ENCODE data around the gene AP2A1. TPM values are rescaled to one million over a fixed set of nuclear protein-coding genes. Genes with fewer than 3 reads are reported as not detected.

AP2A1 gene
- polyA plus RNA-seq, 1 donor from 2014 or later: 6.5 TPM

DNA sequence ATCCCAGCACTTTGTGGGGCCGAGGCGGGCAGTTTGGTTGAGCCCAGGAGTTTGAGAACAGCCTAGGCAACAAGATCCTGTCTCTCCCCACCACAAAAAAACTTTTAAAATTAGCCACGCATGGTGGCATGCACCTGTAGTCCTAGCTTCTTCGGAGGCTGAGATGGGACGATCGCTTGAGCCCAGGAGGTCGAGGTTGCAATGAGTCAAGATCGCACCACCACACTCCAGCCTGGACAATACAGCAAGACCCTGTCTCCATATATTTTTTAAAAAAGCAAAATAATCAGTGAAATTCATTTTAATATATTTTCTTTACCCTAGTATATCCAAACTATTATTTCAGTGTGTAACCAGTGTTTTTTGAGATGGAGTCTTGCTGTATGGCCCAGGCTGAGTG is 8.2 kb downstream of the AP2A1 start:
- Mint-ChIP-seq H3K4me1 (peaks cover 9 to 12% (median 10%) of the 10 kb centered on the region in 3 donors), H3K27ac (no peak overlapping the region), H3K36me3 (peaks cover 3% of the 10 kb centered on the region), H3K27me3 (no peaks in the 10 kb centered on the region), H3K9me3 (no peaks in the 10 kb centered on the region), H3K4me3 (no peak overlapping the region)

DNA sequence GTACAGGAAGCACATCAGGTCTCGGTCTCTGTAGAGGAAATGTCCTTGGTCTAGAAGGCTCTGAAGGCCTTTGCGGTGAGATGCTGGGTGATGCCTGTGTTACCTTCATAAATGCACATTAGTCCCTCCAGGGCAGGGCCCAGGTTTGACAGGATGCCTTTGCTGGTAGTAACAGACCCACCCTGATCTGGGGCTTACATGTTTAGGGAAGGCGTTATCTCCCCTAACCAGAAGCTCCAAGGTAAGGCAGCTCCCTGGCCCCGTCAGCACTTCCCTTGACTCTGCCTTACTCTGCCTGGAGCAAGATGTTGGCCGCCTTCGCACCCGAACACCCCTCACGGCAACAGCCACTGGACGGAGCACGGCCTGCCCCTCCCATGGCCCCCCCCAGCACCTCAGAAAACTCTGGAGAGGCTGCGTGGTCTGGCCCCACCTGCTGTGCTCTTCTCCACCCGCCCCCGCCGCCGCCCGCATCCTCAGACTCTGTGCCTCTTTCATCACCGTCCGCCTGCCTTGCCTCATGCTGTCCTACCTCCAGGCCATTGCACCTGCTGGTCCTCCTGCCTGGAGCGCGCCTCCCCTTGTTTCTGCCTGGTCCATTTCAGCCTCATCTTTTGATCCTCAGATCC is 9.1 kb downstream of the AP2A1 start:
- Mint-ChIP-seq H3K27ac (no peak overlapping the region), H3K4me1 (peaks cover 15 to 21% (median 15%) of the 10 kb centered on the region in 3 donors), H3K27me3 (no peaks in the 10 kb centered on the region), H3K4me3 (no peak overlapping the region), H3K36me3 (peaks cover 7% of the 10 kb centered on the region), H3K9me3 (no peaks in the 10 kb centered on the region)

DNA sequence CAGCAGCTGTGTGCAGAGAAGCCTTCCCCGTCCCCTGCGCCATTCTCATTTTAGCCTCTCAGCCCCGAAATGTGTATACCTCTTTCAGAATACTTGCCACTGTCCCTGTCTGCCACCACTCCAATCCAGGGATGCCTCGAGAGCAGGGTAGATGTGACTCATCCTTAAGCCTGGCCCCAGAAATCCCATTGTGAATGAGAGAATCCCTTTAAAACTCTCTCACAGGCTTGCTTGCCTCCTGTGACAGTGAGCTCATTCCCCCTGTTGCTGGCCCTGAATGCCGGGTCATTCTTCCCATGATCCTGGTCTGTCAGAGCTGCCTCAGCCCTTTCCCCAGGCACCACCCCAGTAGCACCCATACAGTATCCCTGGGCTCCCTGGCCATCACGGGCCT is 9.6 kb downstream of the AP2A1 start:
- Mint-ChIP-seq H3K4me3 (no peak overlapping the region), H3K9me3 (no peaks in the 10 kb centered on the region), H3K27ac (no peak overlapping the region), H3K27me3 (no peaks in the 10 kb centered on the region), H3K4me1 (peaks cover 15 to 26% (median 19%) of the 10 kb centered on the region in 3 donors), H3K36me3 (peaks cover 7% of the 10 kb centered on the region)

DNA sequence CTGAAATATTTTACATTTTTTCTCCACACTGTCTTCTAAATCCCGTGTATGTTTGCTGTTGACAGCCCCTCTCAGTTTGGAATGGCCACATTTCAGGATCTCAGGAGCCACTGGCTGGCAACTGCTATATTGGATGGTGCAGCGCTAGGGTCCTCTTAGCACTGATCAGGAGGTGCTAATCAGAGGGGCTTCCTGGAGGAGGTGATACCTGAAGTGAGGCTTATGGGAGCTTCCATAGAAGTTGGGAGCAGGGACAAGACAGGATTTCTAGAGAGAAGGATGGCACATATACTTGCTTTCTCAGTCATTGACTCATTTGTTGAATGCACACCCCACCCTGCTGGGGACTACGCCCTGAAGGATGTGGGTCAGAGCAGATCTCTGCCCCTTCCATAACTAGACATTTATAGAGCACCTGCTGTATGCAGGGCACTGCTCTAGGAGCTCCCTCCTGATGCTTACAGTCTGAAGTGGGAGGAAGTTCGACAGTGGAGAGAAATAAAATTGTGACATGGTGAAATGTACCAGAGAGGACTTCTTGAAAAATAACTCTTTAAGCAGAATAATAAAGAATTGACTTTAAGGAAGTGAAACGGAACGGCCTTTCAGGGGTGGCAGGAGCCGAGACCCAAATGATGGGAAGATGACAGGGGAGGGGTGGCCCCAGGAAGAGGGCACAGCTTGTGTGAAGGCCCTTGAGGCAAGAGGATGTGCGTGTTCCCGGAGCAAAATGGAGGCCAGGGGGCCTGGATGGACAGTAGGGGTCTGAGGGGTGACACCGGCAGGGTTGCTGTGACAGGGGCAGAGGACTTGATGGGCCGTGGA is 13.1 kb downstream of the AP2A1 start:
- Mint-ChIP-seq H3K4me1 (peaks cover 15 to 23% (median 19%) of the 10 kb centered on the region in 3 donors), H3K27me3 (no peaks in the 10 kb centered on the region), H3K4me3 (peak overlapping the region in 3 of 4 donors; percentile 16 to 79 (median 48)), H3K36me3 (peaks cover 4% of the 10 kb centered on the region), H3K27ac (peak overlapping the region; percentile 3 to 82 (median 67)), H3K9me3 (no peaks in the 10 kb centered on the region)

DNA sequence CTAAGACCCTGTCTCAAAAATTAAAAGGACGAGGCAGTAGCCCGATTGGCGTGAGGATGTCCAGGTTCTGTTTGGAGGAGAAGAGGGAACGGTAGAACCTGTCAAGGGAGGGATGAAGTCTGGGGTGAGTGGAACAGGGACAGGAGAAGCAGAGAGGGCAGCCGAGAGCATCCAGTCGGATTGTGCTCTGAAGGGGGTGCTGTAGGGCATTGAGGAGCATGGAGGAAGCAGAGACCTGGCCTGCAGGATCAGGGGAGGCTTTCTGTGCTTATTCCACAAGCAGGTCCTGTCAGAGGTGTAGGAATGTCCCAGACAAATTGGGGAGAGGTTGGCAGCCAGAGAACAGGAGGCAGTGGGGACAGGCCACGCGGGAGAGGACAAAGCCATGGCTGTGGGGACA is 14.1 kb downstream of the AP2A1 start:
- Mint-ChIP-seq H3K9me3 (no peaks in the 10 kb centered on the region), H3K4me1 (peaks cover 15 to 22% (median 19%) of the 10 kb centered on the region in 3 donors)

DNA sequence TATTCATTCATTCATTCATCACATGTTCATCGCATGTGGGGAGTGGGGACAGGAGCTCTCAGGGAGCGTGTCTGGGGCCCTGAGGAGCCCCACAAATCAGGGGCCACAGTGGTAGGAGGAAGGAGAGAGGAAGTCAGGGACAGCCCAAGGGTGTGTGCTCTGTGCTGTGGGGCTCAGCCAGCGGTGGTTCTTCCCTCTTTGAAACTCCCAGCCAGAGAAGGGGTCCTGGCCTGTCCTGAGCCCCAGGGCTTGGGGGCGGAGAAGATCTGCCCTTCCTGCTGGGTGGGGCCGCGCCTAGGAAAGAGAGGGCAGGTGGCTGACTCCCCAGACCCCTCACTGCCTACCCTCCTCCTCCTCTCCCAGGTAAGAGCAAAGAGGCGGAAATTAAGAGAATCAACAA is 14.6 kb downstream of the AP2A1 start:
- Mint-ChIP-seq H3K36me3 (peaks cover 4% of the 10 kb centered on the region), H3K4me1 (peaks cover 15 to 22% (median 19%) of the 10 kb centered on the region in 3 donors), H3K27me3 (no peaks in the 10 kb centered on the region), H3K4me3 (no peak overlapping the region), H3K27ac (peak overlapping the region in 1 of 3 donors; percentile 59), H3K9me3 (no peaks in the 10 kb centered on the region)

More for the DNA sequence above, 14.1 kb downstream of the AP2A1 start:
- Mint-ChIP-seq H3K27me3 (no peaks in the 10 kb centered on the region), H3K36me3 (peaks cover 4% of the 10 kb centered on the region), H3K4me3 (no peak overlapping the region), H3K27ac (peak overlapping the region in 2 of 3 donors; percentile 59 to 82)

DNA sequence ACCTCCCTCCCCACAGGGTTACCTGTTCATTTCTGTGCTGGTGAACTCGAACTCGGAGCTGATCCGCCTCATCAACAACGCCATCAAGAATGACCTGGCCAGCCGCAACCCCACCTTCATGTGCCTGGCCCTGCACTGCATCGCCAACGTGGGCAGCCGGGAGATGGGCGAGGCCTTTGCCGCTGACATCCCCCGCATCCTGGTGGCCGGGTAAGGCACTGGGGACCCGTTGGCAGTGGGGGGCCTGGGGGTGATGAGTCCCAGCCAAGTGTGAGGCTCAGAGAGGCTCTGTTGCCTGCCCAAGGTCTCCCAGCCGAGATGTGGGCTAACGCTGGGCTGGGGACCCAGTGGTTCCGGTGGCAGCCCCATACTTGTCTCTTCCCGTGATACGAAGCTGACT is 15.7 kb downstream of the AP2A1 start:
- H3K27ac Mint-ChIP-seq: peak overlapping the region in 1 of 3 donors; percentile 86
- H3K4me1 Mint-ChIP-seq: peaks cover 15 to 22% (median 19%) of the 10 kb centered on the region in 3 donors
- H3K36me3 Mint-ChIP-seq: peaks cover 4% of the 10 kb centered on the region
- no peaks in the 10 kb centered on the region for H3K9me3 Mint-ChIP-seq
- no peak overlapping the region for H3K4me3 Mint-ChIP-seq
- H3K27me3 Mint-ChIP-seq: no peaks in the 10 kb centered on the region

DNA sequence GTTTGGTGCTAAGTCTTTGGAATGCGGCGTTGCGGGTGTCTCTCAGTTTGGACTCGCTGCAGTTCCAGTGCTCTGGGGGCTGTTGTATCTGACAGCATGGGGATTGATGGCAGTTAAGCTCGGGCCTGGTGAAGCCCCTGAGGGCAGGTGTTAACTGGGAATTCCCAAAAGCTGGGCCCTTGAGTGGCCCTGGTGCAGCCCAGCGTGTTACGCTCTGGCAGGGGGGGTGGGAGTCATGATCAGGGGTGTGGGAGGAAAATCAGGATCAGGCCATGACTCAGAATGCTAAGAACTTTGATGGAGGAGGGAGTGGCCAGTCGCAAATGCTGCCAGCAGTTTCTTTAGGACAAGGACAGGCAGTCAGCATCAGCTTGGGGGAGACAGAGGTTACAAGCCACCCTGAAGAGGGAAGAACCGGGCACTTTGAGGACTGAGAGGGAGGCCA is 19.6 kb downstream of the AP2A1 start:
- Mint-ChIP-seq H3K4me1 (peaks cover 0 to 1% (median 0%) of the 10 kb centered on the region in 3 donors), H3K9me3 (no peaks in the 10 kb centered on the region), H3K36me3 (peaks cover 3% of the 10 kb centered on the region), H3K4me3 (no peak overlapping the region), H3K27me3 (no peaks in the 10 kb centered on the region), H3K27ac (peak overlapping the region in 1 of 3 donors; percentile 23)

DNA sequence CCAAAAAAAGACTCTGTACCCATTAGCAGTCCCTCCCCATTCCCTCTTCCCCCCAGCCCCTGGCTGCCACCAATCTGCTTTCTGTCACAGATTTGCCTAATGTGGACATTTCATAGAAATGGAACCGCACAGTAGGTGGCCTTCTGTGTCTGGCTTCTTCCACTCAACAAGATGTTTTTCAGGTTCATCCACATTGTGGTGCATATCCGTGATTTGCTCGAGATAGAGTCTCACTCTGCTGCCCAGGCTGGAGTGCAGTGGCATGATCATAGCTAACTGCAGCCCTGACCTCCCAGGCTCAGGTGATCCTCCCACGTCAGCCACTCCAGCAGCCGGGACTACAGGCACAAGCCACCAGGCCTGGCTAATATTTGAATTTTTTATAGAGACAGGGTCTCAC is 20.9 kb downstream of the AP2A1 start:
- Mint-ChIP-seq H3K4me1 (peaks cover 0 to 1% (median 0%) of the 10 kb centered on the region in 3 donors), H3K36me3 (peaks cover 3% of the 10 kb centered on the region), H3K9me3 (no peaks in the 10 kb centered on the region), H3K4me3 (no peak overlapping the region), H3K27me3 (no peaks in the 10 kb centered on the region), H3K27ac (no peak overlapping the region)

DNA sequence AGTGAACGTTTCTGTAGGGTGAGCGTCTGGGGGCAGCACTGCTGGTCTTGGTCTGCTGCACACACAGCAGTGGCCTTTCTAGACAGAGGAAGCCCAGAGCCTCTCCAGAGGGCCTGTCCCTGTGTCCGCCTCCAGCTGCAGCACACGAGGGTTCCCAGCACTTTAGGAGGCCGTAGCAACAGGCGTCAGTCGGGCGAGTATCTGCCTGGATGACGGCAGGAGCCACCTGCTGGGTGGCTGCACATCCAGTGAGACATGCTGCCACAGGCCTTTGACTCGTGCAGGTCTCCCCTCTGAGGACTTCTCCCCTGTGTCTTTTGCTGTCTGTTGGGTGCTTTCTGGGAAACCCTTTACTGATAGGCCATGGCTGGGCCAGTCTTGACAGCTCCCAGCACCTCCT is 22.1 kb downstream of the AP2A1 start:
- no peak overlapping the region for H3K27ac Mint-ChIP-seq
- no peak overlapping the region for H3K4me3 Mint-ChIP-seq
- peaks cover 5% of the 10 kb centered on the region for H3K36me3 Mint-ChIP-seq
- H3K4me1 Mint-ChIP-seq: peaks cover 0 to 1% (median under 1%) of the 10 kb centered on the region in 3 donors
- H3K9me3 Mint-ChIP-seq: no peaks in the 10 kb centered on the region
- H3K27me3 Mint-ChIP-seq: no peaks in the 10 kb centered on the region

DNA sequence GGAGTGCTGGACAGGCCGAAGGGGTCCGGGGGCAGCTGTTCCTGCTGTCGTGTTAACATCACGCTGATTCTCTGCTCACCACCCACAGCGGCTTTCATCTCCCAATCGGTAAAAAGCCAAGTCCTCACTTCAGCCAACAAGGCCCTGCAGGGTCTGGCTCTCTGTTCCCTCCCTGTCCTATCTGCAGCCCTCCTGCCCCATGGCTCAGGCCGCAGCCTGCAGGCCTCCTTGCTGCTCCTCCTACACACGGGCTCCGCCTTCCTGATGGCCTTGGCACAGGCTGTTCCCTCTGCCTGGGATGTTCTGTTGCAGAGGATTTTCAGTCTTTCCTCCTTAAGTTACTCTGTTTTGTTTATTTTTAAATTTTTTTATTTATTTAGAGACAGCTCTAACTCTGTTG is 24.1 kb downstream of the AP2A1 start:
- Mint-ChIP-seq H3K36me3 (peaks cover 5% of the 10 kb centered on the region), H3K9me3 (no peaks in the 10 kb centered on the region), H3K4me3 (no peak overlapping the region), H3K27ac (peak overlapping the region in 1 of 3 donors; percentile 96), H3K27me3 (no peaks in the 10 kb centered on the region), H3K4me1 (peaks cover 0 to 1% (median 0%) of the 10 kb centered on the region in 3 donors)

DNA sequence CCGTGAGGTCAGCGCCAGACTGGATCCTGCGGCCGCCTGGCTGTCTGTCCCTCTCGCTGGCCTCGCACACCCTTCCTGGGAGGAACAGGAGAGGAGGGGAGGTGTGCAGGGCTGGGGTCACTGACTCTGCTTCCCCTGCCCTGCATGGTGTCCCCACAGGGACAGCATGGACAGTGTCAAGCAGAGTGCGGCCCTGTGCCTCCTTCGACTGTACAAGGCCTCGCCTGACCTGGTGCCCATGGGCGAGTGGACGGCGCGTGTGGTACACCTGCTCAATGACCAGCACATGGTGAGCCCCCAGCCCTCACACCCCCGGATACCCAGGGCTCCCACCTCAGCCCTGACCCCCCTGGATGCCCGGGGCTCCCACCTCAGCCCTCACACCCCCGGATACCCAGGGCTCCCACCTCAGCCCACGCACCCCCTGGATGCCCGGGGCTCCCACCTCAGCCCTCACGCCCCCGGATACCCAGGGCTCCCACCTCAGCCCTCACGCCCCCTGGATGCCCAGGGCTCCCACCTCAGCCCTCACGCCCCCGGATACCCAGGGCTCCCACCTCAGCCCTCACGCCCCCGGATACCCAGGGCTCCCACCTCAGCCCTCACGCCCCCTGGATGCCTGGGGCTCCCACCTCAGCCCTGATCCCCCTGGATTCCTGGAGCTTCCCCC is 25.1 kb downstream of the AP2A1 start:
- no peaks in the 10 kb centered on the region for H3K9me3 Mint-ChIP-seq
- no peaks in the 10 kb centered on the region for H3K27me3 Mint-ChIP-seq
- peaks cover 5% of the 10 kb centered on the region for H3K36me3 Mint-ChIP-seq
- no peak overlapping the region for H3K27ac Mint-ChIP-seq
- peaks cover 0 to 1% (median 0%) of the 10 kb centered on the region in 3 donors for H3K4me1 Mint-ChIP-seq
- H3K4me3 Mint-ChIP-seq: no peak overlapping the region

DNA sequence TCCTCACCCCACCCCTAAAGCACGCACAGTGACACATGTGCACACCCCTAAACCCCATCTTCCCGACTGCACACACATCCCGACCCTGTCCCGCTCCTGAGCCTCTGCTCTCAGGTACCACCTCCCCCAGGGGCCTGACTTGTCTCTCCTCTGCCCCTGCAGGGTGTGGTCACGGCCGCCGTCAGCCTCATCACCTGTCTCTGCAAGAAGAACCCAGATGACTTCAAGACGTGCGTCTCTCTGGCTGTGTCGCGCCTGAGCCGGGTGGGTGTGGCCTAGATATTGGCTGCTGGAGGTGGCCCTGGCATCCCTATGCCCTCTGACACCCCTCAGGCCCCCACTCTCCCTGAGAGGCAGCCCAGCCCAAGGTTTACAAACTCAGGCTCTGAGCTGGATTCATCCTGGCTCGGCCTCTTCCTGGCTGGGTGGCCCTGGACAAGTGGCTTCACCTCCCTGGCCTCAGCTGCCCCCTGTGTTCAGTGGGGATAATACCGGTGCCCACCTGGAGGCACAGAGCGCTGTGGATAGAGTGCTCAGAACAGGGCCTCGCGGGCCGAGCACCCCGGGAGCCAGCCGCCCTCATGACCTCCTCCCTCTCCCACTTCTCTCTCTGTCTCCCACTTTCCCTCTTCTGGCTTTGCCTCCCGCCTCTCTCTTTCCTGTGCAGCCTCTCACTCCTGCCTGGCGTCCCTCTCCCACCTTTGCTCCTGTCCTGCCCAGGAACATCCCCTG is 26.2 kb downstream of the AP2A1 start:
- H3K36me3 Mint-ChIP-seq: peaks cover 5% of the 10 kb centered on the region
- no peak overlapping the region for H3K4me3 Mint-ChIP-seq
- peaks cover 0 to 1% (median 0%) of the 10 kb centered on the region in 3 donors for H3K4me1 Mint-ChIP-seq
- no peaks in the 10 kb centered on the region for H3K27me3 Mint-ChIP-seq
- H3K9me3 Mint-ChIP-seq: no peaks in the 10 kb centered on the region
- H3K27ac Mint-ChIP-seq: no peak overlapping the region

DNA sequence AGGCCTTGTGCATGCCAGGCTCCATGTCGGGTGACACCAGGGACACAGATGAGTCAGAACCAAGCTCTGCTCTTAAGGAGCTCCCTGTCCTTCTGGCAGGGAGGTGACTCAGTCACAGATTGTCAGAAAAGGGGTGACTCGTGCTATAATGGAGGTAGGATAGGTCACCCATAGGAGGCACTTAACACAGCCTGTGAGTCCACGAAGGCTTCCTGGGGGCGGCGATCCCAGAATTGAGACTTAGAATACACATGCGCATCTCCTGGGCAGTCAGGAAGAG is 26.7 kb downstream of the AP2A1 start:
- Mint-ChIP-seq H3K27ac (no peak overlapping the region), H3K36me3 (peaks cover 3% of the 10 kb centered on the region), H3K9me3 (no peaks in the 10 kb centered on the region)

DNA sequence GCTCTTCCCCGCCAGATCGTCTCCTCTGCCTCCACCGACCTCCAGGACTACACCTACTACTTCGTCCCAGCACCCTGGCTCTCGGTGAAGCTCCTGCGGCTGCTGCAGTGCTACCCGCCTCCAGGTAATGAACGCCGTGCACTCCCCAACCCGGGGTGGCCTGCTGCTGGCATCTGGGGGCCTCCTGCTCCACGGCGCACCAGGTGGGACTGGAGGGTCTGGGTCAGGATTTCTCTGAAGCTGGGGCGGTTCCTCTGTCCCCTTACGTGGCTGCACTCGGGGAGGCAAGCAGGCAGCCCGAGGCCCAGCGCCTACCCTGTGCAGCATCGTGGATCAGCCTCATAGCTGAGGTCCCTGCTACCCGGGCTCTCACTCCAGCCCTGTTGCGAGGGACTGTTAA is 28.8 kb downstream of the AP2A1 start:
- H3K36me3 Mint-ChIP-seq: peaks cover 2% of the 10 kb centered on the region
- H3K4me1 Mint-ChIP-seq: peaks cover 0 to 1% (median 0%) of the 10 kb centered on the region in 3 donors
- H3K27me3 Mint-ChIP-seq: no peaks in the 10 kb centered on the region
- H3K4me3 Mint-ChIP-seq: no peak overlapping the region
- no peak overlapping the region for H3K27ac Mint-ChIP-seq
- H3K9me3 Mint-ChIP-seq: no peaks in the 10 kb centered on the region

More for the DNA sequence above, 26.7 kb downstream of the AP2A1 start:
- Mint-ChIP-seq H3K4me3 (no peak overlapping the region), H3K4me1 (peaks cover 0 to 1% (median 0%) of the 10 kb centered on the region in 3 donors), H3K27me3 (no peaks in the 10 kb centered on the region)

Data from IgD-negative memory B cell (primary cell).